HG03442 (cell line): Measurements from ENCODE around the gene MAPK1.
"Not testable (repeated sequence)": the region's sequence is repeated elsewhere in the genome, so short reads cannot be mapped to it uniquely, and the experiment has no call there.

Source experiments
- ATAC-seq: cut with Tn5 transposase; IDR thresholded peaks from one replicate; pipeline ENCODE4 v1.9.1; 2021; ENCODE audit warnings: mild to moderate bottlenecking, moderate library complexity; ENCODE audit not compliant: unreplicated experiment

Gene MAPK1

DNA sequence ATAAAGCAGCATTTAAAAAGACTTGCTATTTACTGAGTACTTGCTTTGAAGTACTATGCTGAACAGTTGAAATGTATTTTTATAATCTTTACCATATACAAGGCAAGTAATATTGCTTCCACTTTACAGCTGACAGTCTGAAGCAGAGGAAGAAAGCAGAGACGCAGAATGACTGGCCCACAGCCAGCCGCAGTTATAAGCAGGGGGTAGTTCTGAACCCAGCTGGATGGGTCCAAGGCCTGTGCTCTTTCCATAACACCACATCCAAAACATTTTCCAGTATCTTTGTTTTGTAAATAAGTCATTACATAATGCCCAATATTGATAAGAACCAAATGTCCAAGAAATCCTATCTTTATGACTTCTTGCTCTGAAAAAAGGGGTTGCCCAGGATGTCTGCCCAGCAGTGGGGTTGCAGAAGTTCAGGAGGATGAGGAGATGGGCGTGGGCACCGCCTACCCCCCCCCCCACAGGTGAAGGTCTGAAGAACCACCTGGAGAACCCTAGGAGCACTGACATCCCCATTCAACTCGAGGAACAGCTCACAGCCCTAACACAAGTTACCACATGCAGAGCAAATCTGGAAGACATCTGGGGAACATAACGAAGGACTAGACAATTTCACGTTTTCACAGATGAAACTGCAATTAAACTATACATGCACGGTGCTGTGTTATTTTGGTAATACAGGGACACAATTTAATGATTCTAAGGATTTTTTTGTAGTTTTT, 107.6 kb downstream of the MAPK1 start:
- ATAC-seq = no peak

DNA sequence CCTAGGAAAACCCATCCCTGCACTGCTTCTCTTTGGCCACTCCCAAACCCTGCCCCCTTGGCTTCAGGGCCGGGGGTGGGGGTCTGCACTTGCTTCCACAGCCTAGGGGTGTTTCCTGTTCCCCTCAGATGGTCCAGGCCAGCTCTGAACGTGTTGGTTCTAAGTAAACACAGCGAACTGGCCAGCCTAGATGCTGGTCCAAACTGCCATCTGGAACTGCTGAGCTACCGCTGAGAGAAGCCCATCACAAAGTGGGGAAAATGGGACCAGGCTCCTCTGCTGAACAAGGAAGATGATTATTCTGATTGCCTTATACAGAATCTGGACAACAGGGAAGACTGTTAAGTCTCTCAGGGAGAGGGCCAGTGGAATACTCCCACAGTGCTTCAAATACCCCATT, 108.4 kb downstream of the MAPK1 start:
- no peak for ATAC-seq

DNA sequence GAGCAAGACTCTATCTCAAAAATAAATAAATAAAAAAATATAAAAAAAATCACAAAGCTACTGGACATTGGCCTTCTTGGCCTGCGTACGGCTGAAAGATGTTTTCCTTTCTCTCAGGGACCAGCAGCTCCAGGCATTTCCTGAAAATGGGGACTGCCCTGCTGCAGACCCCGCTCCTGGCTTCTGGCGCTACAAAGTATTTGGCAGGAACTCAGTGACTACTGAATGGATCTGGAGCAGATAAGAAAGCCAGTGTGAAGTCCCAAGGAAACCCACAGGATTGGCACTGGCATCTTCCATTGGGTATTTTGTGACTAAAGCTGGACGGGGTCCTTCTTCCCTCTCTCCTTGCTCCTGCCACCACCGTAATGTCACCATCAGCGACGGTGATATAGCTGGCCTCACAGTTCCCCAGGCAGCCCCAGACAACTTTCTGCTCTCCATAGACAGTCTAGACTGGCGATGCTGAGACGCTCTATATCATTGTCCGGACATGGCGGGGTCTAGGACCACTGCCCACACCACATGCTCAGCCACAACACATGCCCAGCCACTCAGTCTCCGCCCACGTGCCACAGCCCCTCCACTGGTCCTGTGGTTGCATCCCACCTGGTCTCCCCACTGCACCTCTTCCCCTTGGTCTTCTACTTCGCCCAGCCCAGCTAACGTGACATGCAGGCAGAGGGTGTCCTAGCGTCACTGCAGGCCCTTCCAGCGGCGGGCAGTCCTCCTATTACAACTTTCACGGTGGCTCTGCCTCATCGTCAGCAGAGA, 109.2 kb downstream of the MAPK1 start:
- ATAC-seq = no peak

DNA sequence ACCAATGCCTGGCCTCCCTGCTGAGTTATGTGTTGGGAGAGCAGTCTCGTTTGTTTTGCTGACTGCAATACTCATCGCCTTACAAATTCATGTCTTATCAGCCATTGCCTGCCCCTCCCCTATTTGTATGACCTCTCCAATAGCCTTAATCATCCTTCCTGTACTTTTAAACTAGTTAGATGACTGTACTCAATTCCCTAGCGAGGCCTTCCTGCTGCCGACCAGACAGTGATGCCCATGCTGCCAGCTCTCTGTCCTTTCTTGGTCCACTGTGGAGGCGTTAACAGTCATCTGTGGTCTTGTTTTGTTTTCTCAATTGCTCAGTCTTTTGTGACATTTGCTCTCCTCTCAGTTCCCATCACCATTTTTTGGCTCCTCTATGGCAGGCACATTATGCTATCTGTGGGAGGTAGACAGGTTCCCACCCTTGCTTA, 111.6 kb downstream of the MAPK1 start:
- no peak for ATAC-seq

DNA sequence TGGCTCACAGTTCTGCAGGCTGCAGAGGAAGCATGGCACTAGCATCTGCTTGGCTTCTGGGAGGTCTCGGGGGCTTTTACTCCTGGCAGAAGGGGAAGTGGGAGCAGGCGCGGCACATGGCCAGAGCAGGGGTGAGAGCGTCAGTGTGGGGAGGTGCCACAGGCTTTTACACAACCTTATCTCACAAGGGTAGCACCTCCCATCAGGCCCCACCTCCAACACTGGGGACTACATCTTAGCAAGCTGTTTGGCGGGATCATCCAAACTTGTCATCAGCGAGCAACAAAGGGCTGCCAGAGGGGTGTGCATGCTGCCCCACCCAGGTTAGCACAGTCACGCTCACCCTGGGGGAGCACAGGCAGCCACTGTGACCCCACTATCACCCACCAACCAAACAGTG, 112.9 kb downstream of the MAPK1 start:
- no peak for ATAC-seq

DNA sequence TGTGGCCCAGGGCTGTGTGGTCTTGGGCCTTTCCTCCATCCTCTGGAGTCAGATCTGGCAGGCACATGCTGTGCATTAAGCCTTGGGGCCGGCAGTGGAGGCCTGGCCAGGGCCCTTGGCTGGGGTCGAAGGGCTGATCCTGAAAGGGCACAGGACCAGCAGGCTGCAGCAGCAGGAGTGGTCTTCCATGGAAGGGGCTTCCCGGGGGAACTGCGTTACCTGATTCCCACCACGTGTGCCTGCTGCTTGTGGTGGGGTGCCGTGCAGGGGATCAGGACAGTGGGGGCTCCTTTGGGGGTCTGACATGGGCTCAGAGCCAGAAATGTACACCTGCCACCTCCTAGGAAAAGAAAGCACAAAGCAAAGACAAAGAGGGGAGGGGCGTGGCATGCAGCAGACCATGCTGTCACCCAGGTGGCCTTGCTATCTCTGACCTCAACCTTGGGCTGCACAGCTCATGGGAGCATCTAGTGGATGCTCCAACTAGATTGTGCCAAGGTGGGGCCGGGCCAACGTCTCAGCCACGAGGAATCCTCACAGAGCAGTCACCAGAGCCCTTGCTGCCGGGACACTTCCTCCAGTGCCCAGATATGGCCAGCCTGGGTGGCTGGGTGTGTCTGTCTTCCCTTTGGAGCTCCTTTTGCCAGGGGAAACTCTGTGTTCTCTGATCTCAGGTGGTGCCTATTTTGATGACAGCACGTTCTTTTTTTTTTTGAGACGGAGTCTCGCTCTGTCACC, 113.9 kb downstream of the MAPK1 start:
- no peak for ATAC-seq

DNA sequence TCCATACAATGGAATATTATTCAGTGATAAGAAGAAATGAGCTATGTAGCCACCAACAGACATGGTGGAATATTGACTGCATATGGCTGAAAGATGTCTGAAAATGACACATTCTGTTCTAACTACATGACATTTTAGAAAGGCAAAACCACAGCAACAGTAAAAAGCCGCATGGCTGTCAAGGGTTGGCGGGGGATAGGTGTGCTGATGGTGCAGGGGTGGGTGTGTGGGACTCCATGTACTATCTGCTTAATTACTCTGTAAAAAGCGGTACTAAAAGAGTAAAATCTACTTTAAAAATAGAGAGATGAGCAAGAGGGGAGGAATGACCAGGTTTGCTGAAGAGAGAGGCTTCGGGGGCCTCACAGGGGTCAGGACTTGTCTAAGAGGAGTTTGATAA, 115.2 kb downstream of the MAPK1 start:
- ATAC-seq = no peak

DNA sequence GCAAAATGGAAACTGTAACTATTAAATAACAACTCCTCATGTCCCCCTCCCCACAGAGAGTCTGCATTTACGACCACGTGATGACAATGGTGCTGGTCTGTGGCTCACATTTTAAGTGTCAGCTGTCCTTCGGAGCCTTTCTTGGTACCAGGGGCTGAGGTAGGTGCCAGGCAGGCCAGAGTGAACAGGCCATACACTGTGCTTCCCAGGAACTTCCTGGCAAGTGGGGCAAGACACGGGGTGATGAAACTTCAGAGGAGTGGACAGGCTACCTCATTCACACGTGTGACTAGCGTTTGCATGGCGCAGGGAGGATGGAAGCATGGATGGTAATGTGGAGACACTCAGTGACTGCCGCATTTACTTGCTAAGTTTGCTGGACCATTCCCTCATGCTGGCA, 121.5 kb downstream of the MAPK1 start:
- no peak for ATAC-seq

DNA sequence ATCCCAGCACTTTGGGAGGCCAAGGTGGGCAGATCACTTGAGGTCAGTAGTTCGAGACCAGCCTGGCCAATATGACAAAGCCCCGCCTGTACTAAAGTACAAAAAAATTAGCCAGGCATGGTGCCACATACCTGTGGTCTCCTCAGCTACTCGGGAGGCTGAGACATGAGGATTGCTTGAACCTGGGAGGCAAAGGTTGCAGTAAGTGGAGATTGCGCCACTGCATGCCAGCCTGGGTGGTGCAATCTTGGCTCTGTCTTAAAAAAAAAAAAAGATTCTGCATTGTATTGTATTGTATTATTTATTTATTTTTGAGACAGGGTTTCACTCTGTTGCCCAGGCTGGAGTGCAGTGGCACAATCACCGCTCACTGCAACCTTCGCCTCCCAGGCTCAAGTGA, 122.5 kb downstream of the MAPK1 start:
- not testable (repeated sequence) for ATAC-seq

DNA sequence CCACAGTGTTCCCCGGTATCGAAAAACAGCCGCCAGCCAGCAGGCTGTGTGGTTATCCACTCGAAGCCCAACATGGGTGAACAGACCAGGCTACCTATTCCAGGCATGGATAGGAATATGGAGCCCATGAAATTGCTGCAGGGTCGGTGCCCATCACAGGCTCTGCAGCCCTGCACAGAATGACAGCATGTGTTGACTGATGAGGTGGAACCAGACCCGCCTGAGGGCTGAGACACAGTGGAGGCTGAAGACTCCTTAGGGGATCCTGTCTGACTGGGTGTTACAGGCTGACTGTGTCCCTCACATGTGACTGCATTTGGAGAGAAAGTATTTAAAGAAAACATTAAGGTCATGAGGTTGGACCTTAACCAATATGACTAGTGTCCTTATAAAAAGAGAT, 125.7 kb downstream of the MAPK1 start:
- no peak for ATAC-seq

DNA sequence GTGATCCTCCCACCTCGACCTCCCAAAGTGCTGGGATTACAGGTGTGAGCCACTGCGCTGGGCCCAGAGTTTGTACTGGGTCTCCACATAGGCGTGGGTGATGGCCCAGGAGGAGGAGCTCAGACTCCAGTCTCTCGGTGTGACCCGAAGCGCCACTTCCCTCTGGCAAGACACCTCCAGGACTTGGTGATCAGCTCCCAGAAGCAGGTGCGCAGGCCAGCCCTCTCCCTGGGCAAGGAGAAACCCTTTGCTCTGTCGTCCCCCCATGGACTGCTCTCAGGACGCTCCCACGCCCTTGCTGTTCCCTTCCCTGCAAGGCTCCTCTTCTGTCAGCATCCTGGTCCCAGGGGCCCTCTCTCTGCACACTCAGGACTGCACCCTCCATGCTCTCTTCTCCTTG, 126.4 kb downstream of the MAPK1 start:
- no peak for ATAC-seq

DNA sequence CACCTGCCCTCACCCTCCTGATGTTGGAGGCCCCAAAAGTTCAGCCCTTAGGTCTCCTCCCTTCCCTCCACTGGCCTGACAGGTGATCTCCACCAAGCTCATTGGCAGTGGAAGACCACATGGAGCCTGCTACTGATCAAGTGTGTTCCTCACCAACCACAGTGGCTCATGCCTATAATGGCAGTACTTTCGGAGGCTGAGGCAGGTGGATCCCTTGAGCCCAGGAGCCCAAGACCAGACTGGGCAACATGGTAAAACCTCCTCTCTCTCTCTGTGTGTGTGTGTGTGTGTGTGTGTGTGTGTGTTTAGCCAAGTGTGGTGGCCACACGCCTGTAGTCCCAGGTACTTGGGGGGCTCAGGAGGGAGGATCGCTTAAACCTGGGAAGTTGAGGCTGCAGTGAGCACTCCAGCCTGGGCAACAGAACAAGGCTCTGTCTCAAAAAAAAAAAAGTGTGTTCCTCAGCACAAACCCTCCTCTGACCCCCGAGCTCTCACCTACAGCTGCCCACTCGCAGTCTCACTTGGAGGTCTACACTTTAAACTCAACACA, 127.5 kb downstream of the MAPK1 start:
- ATAC-seq = no peak

DNA sequence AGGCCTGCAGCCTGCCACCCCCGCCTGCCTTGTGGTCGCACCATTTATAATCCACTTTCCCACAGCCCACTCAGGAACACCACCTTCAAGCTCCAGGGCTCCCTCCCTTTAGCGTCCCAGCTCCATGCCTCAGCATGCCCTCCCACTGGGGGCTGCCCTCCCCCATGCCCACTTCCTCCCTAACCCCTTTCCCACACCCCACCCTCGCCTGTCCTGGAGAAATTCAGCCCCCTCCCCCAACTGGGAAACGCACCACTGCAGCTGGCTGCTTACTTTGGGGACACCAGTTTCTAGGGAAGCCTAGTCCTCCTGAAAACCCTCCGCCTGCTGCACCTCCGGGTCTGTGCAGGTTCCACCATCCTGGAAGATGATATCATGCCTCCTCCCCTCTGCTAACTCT, 128.5 kb downstream of the MAPK1 start:
- ATAC-seq = no peak

DNA sequence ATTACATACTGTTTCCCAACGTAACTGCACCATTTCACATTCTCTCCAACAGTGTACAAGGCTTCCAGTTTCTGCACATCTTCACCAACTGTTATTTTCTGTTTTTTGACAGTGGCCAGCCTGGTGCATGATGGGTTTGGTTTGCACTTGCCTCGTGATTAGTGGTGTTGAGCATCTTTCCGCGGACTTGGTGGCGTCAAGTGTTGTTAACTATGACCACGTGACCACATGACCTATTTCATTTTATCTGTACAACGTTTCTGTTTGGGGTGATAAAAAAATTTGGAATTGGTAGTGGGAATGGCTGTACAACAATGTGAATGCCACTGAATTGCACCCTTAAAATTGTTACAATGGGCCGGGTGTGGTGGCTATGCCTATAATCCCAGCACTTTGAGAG, 129.4 kb downstream of the MAPK1 start:
- no peak for ATAC-seq

DNA sequence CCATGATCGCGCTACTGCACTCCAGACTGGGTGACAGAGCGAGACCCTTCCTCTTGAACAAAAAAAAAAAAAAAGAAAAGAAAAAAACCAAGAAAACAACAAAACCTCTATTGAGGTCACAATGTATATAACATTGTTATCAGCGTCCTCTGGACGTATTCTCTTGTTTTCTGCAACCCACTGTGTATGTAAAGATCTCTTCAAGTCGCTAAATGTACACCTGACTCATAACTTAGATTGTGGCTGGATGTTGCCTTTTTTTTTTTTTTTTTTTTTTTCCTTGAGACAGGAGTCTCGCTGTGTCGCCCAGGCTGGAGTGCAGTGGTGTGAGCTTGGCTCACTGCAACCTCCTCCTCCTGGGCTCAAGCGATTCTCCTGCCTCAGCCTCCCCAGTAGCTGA, 130.5 kb downstream of the MAPK1 start:
- ATAC-seq = no peak

DNA sequence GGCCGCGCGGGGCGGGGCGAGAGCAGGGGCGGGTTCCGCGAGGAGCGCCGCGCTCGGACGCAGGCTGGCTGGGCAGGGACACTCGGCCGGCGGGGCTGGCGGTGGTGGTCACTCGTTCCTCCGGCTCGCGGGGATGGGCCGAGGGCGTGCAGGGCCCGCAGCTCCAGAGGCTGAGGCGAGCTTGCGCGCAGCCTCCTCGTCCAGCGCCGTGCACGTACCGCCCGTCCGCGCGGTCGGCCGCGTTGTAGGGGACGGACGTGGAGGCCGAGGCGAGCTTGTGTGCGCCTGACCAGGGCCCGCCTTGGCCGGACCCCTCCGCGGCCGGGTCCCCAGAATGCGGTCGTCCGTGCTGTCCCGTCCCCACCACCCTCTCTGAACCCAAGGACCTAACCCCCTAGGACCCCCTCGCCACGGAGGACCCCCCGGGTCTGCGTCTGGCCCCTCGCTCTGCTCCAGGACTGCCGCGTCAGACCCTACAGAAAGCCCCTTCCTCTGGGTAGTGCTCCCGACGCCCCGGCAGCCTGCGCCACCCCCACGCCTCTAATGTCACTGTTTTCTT, 131.3 kb downstream of the MAPK1 start:
- peak; percentile 14 for ATAC-seq

DNA sequence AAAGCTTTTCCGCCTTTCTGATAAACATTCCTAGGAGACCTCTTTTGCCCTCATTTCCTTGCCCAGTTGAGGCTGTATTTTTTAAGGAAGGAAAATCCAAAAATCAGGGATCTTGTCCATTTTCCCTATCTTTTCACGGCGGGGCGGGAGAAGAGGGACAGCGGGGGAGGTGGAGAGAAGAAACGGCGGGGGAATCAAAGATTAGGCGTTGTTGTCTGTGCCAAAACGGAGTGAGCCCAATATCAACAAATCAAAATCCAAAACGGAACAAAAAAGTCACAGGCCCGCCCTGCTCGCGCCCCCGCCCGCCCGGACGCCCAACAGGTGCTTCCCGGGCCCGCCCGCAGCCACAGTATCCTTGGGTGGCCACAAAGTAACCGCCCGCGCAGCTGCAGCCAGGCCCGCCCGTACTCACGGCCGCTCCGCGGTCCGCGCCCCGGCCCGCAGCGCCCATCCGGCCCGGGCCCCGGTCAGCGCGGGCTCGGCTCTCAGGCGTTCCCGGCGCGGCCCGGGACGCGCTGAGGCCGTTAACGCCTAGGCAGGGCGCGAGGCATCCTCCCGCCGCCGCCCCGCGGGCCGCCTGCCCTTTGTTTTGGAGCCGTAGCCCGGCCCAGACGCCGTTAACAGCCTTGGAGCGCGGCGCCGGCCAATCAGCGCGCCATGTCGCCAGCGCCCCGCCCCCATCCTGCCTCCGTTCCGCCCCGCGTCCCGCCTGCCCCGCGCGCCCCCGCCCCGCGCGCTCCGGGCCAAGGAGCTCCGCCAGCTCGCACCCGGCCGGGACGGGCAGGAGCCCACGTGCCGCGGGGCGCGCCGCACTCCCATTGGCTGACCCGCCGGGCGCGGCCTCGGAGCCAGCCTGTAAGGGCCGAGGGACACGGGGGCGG, 132.0 kb downstream of the MAPK1 start, which contains the start of gene YPEL1:
YPEL1 (minus strand) TSS at position 595 of the 884 bp plus-strand sequence. CDS start 25,050 bp downstream, outside the sequence.
- peak; percentile 85 for ATAC-seq

DNA sequence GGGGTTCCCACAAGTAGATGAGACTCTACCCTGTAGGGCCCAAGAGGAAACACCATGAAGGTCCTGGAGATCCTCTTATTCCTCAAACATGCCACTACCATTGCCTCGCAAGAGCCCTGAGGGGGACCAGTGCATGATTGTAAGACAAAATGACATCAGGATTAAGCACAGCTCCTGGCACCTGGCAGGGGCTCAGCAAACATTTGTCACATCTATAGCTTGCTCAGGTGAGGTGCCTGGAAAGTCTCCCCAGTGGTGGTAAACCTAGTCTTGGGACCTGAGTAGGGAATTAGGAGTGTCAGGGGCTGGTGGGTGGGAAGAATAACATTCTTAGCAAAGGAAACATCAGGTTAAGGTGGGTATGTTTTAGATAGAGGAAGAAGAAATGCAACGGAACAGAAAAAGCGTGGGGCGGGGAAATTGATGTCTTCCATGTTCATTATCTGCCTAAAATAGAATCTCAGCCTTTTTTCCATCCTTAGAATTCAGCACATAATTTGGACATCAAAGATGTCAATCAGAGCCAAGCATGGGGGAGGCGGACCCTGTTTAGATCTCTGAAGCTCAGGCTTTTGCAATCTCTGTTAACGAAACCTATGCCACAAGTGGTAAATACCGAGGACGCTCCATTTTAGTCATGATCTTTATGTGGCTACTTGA, 132.8 kb downstream of the MAPK1 start:
- no peak for ATAC-seq

DNA sequence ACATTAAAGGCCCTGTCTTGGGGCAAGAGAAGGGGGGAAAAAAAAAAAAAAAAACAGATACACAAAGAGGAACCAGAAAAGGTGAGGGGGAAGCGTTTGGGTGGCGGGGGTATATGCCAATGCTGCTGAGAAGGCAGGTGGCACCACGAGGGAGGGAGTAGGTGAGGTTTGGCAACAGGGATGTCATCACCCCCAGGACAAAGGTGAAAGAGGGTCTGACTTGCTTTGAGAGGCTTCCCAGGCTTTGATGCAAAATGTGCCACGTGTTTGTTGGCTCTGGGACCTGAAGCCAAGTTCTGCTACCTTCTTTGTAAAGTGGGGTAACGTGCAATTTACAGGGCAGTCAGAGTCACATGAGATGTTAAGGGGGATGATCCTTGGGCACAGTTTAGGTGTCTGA, 135.9 kb downstream of the MAPK1 start:
- no peak for ATAC-seq
